H1 (cell line): Measurements from ENCODE around the gene WNK4. TPM values are rescaled to one million over a fixed set of nuclear protein-coding genes. Genes with fewer than 3 reads are reported as not detected.

ENCODE experiments used
- ATF2 ChIP-seq: IDR thresholded peaks from 2 replicates; pipeline ENCODE4 v1.6.1; 2012; ENCODE audit warnings: low read length, inconsistent platforms
- BACH1 ChIP-seq: IDR thresholded peaks from 2 replicates; pipeline ENCODE4 v1.6.1; 2012; ENCODE audit warnings: low read length, improper control_type of control experiment
- CREB1 ChIP-seq: IDR thresholded peaks from 2 replicates; pipeline ENCODE4 v1.6.1; 2012; ENCODE audit warnings: inconsistent platforms
- CTBP2 ChIP-seq: IDR thresholded peaks from 2 replicates; pipeline ENCODE4 v1.7.0; 2011; ENCODE audit warnings: borderline replicate concordance, mild to moderate bottlenecking, moderate library complexity, mixed read lengths, low read length; ENCODE audit not compliant: insufficient read depth, insufficient read length
- EP300 ChIP-seq, 2 experiments: IDR thresholded peaks; 1 replicate in 1 of 2; 2 replicates in 1 of 2; pipeline ENCODE4 v1.6.1; 2011 to 2012; ENCODE audit warnings: low read depth in 2 of 2, low read length in 2 of 2, mild to moderate bottlenecking in 2 of 2, borderline replicate concordance in 1 of 2, inconsistent platforms in 1 of 2, moderate library complexity in 1 of 2
- HDAC2 ChIP-seq, 2 experiments: fragments of 300-600 bp in 1 of 2; sonication (generic) in 1 of 2; IDR thresholded peaks; 2 replicates each; pipeline ENCODE4 v1.6.1; 2011 to 2012; ENCODE audit warnings: low read depth in 2 of 2, low read length in 2 of 2, mild to moderate bottlenecking in 2 of 2, moderate library complexity in 2 of 2, borderline replicate concordance in 1 of 2, inconsistent platforms in 1 of 2
- JUN ChIP-seq: IDR thresholded peaks from 2 replicates; pipeline ENCODE4 v1.6.1; 2011; ENCODE audit warnings: low read depth, mild to moderate bottlenecking, improper control_type of control experiment, low read length
- JUND ChIP-seq: IDR thresholded peaks from 2 replicates; pipeline ENCODE4 v1.6.1; 2011; ENCODE audit warnings: mild to moderate bottlenecking, improper control_type of control experiment, low read length
- MAFK ChIP-seq: IDR thresholded peaks from 2 replicates; pipeline ENCODE4 v1.6.1; 2012; ENCODE audit warnings: low read depth, mild to moderate bottlenecking, improper control_type of control experiment, low read length
- NANOG ChIP-seq: IDR thresholded peaks from 2 replicates; pipeline ENCODE4 v1.6.1; 2011; ENCODE audit warnings: low read length, low read depth, mild to moderate bottlenecking, inconsistent platforms; ENCODE audit not compliant: insufficient read depth, poor library complexity, severe bottlenecking
- PHF8 ChIP-seq: fragments of 200-600 bp; sonication (generic); conservative IDR thresholded peaks from 2 replicates; pipeline ENCODE4 v1.7.1; 2012; ENCODE audit warnings: low read depth, mild to moderate bottlenecking, inconsistent platforms, low read length, moderate library complexity
- POLR2A ChIP-seq, 2 experiments: IDR thresholded peaks; 1 replicate in 1 of 2; 2 replicates in 1 of 2; pipeline ENCODE4 v1.6.1; 2011; ENCODE audit warnings: low read depth in 2 of 2, low read length in 2 of 2, mild to moderate bottlenecking in 2 of 2; ENCODE audit errors: control extremely low read depth in 1 of 2
- POLR2AphosphoS5 ChIP-seq: IDR thresholded peaks from 2 replicates; pipeline ENCODE4 v1.6.1; 2011; ENCODE audit warnings: low read depth, low read length
- RNF2 ChIP-seq: fragments of 200-900, 300-1000 bp; sonication (generic); IDR thresholded peaks from 2 replicates; pipeline ENCODE4 v1.7.1; 2016; ENCODE audit warnings: borderline replicate concordance, low read depth, mild to moderate bottlenecking, antibody characterized with exemption, low read length; ENCODE audit not compliant: poor library complexity, severe bottlenecking; ENCODE audit errors: missing control alignments
- SIN3A ChIP-seq, 2 experiments: IDR thresholded peaks in 1 of 2; conservative IDR thresholded peaks in 1 of 2; 2 replicates each; pipeline ENCODE4 v1.6.1; 2011 to 2012; ENCODE audit warnings: low read length in 2 of 2, improper control_type of control experiment in 1 of 2, low read depth in 1 of 2, mild to moderate bottlenecking in 1 of 2
- SIRT6 ChIP-seq: IDR thresholded peaks from one replicate; pipeline ENCODE4 v1.7.1; 2012; ENCODE audit warnings: low read length, inconsistent platforms
- TAF7 ChIP-seq: optimal IDR thresholded peaks from 2 replicates; pipeline ENCODE3; 2011; ENCODE audit warnings: low read depth, mild to moderate bottlenecking, inconsistent platforms, low read length, moderate library complexity, borderline replicate concordance
- USF2 ChIP-seq: IDR thresholded peaks from 2 replicates; pipeline ENCODE4 v1.6.1; 2011; ENCODE audit warnings: low read length, improper control_type of control experiment
- YY1 ChIP-seq: IDR thresholded peaks from 2 replicates; pipeline ENCODE4 v1.6.1; 2011; ENCODE audit warnings: low read depth, mild to moderate bottlenecking, low read length
- polyA plus RNA-seq, 7 experiments: library from polyadenylated mRNA; depleted of rRNA in 3 of 7; stranded (reverse) in 5 of 7; unstranded in 2 of 7; fragments of >200 nt in 5 of 7; fragments of 200-250 nt in 2 of 7; gene quantifications; 1 replicate in 5 of 7; 2 replicates in 1 of 7; 4 replicates in 1 of 7; pipeline versions ENCODE4 v1.2.1 to v1.2.3, GENCODE V29; 2011 to 2013; ENCODE audit warnings: missing spikeins in 2 of 7, mixed read lengths in 2 of 7
- total RNA-seq: library from RNA; stranded (reverse); fragmentation: NEBNext Ultra II Directional; extraction: Animal tissue kit (Norgen Biotek cat#: 25700); gene quantifications from 2 replicates; pipeline ENCODE4 v1.2.1, GENCODE V29; 2021

WNK4 gene
- total and polyA plus RNA-seq, 2 of the 8 experiments (the other 6 are each of a cell fraction or from before 2014, with no cell fraction given) = 0.21 to 1.7 TPM

GRCh38 chr17:42798383-42799380 is 18.3 kb downstream of the WNK4 start, which contains the start of the genes CNTD1 and COA3 (continued):
- TF ChIP-seq POLR2AphosphoS5 = peak; percentile 70; the same call in 1 of the 2 replicates
- TF ChIP-seq JUN = no peak
- TF ChIP-seq TAF7 = no peak
- no peak for TF ChIP-seq JUND
- peak; percentile 72 for TF ChIP-seq PHF8
- peak; percentile 66 for TF ChIP-seq CREB1
- TF ChIP-seq POLR2A (IDR thresholded peaks at IDR 0.05; ENCODE audit: control extremely low read depth in 1 of 2, low read depth in 2 of 2, low read length in 2 of 2) = peak in 1 of 2 experiments; percentile 74; a peak in 2 of 3 replicates
- peak; percentile 73 for TF ChIP-seq RNF2
- TF ChIP-seq ATF2 = no peak
- TF ChIP-seq YY1 = peak; percentile 96
- TF ChIP-seq MAFK = no peak
- 0 out of 2 replicates have a peak, but pooled peaks have one; percentile 51 for TF ChIP-seq BACH1
- TF ChIP-seq USF2 = no peak
- TF ChIP-seq EP300 (IDR thresholded peaks at IDR 0.05; ENCODE audit: borderline replicate concordance in 1 of 2, low read depth in 2 of 2, low read length in 2 of 2) = no peak
- TF ChIP-seq SIRT6 = no peak
- no peak for TF ChIP-seq NANOG
- no peak for TF ChIP-seq CTBP2
- TF ChIP-seq HDAC2 (IDR thresholded peaks at IDR 0.05; ENCODE audit: borderline replicate concordance in 1 of 2, low read depth in 2 of 2, low read length in 2 of 2) = peak; percentile 33 to 88; a peak in 3 of 4 replicates
- peak; percentile 46 to 84; a peak in 2 of 4 replicates for TF ChIP-seq SIN3A (conservative IDR thresholded peaks at IDR 0.05 in 1 of 2, IDR thresholded peaks at IDR 0.05 in 1 of 2; ENCODE audit: low read depth in 1 of 2, low read length in 2 of 2)
